Measurements from ENCODE around the gene NPSR1. TPM values are rescaled to one million over a fixed set of nuclear protein-coding genes. Genes with fewer than 3 reads are reported as not detected.

The NPSR1 gene
- total RNA-seq, 1 donor from 2014 or later, result not detected

DNA sequence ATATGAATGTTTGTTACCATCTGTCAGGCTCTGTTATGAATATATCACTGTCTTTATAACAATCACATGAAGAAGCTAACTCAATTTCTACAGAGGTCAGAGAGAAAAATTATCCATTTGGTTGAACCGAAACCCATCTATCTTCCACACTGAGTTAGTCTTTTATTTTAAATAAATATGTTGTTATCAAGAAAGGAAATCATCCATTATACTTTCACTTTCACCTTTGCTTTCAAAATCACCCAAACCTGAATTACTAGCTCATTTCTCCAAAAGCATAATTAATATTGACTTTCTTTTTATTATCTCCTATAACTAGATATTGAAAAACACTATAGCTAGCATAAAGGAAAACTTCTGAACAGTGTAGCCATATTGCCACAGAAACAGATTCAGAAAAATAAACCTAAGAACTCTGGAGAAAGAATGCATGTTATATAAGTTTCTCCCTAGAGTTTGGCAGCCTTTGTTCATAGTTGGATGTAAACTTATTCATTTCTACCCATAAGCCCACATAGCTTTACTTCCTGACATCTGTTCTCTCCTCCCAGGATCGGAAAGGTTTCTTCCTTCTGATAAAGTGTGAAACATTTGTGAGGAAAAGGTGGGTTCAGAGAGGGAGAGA is 66.0 kb downstream of the NPSR1 start:
- no peaks in the 10 kb centered on the region for H3K27me3 ChIP-seq (ENCODE audit: control insufficient read depth, insufficient read depth, low read length)
- no peak for FAIRE-seq
- H3K4me3 ChIP-seq (ENCODE audit: low read depth, low read length), result no peak overlapping the region
- DNase-seq (ENCODE audit: low read depth), result no peak
- TF ChIP-seq, protein P1, sequence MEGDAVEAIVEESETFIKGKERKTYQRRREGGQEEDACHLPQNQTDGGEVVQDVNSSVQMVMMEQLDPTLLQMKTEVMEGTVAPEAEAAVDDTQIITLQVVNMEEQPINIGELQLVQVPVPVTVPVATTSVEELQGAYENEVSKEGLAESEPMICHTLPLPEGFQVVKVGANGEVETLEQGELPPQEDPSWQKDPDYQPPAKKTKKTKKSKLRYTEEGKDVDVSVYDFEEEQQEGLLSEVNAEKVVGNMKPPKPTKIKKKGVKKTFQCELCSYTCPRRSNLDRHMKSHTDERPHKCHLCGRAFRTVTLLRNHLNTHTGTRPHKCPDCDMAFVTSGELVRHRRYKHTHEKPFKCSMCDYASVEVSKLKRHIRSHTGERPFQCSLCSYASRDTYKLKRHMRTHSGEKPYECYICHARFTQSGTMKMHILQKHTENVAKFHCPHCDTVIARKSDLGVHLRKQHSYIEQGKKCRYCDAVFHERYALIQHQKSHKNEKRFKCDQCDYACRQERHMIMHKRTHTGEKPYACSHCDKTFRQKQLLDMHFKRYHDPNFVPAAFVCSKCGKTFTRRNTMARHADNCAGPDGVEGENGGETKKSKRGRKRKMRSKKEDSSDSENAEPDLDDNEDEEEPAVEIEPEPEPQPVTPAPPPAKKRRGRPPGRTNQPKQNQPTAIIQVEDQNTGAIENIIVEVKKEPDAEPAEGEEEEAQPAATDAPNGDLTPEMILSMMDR (IDR thresholded peaks at IDR 0.05; ENCODE audit: insufficient read depth, low read length, severe bottlenecking), result no peak
- no peaks in the 10 kb centered on the region for H3K36me3 ChIP-seq (ENCODE audit: control insufficient read depth, insufficient read depth, low read length)

DNA sequence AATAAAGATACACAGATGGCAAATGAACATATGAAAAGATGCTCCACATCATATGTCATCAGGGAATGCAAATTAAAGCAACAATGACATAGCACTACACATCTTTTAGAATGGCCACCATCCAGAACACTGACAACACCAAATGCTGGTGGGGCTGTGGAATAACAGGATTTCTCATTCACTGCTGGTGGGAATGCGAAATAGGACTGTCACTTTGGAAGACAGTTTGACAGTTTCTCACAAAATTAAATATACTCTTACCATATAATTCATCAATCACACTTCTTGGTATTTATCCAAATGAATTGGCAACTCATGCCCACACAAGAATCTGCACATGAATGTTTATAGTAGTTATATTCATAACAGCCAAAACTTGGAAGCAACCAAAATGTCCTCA is 68.2 kb downstream of the NPSR1 start:
- TF ChIP-seq, protein P1 (IDR thresholded peaks at IDR 0.05; ENCODE audit: insufficient read depth, low read length, severe bottlenecking), result no peak
- no peak for DNase-seq (ENCODE audit: low read depth)
- no peak overlapping the region for H3K4me3 ChIP-seq (ENCODE audit: low read depth, low read length)
- FAIRE-seq, result no peak
- no peaks in the 10 kb centered on the region for H3K36me3 ChIP-seq (ENCODE audit: control insufficient read depth, insufficient read depth, low read length)
- H3K27me3 ChIP-seq (ENCODE audit: control insufficient read depth, insufficient read depth, low read length), result no peaks in the 10 kb centered on the region

DNA sequence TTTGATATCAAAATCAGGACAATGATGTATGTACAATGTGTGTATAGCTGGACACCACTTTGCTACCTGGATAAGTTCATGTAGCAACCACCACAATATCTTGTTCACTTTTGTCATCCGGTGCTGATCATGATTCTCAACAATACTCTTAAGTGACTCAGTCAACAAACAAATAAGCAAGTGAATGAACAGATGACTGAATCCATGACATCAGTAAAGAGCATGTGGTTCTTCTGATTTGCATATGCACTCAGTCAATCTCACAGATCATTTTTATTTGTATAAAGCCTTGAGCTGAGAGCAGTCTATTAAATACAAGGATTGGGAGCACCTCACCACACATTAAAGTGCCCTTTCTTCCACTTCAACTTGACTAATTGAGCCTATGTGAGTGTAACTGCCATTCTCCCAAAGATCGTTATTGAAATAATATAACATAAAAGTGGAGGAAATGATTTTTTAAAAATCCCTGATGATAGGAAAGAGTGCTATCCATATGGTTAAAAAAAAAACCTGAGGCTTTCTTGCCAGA is 69.5 kb downstream of the NPSR1 start:
- peak; percentile 75 for DNase-seq (ENCODE audit: low read depth)
- H3K27me3 ChIP-seq (ENCODE audit: control insufficient read depth, insufficient read depth, low read length), result no peaks in the 10 kb centered on the region
- no peak for FAIRE-seq
- no peak overlapping the region for H3K4me3 ChIP-seq (ENCODE audit: low read depth, low read length)
- TF ChIP-seq, protein P1 (IDR thresholded peaks at IDR 0.05; ENCODE audit: insufficient read depth, low read length, severe bottlenecking), result no peak
- H3K36me3 ChIP-seq (ENCODE audit: control insufficient read depth, insufficient read depth, low read length), result no peaks in the 10 kb centered on the region

DNA sequence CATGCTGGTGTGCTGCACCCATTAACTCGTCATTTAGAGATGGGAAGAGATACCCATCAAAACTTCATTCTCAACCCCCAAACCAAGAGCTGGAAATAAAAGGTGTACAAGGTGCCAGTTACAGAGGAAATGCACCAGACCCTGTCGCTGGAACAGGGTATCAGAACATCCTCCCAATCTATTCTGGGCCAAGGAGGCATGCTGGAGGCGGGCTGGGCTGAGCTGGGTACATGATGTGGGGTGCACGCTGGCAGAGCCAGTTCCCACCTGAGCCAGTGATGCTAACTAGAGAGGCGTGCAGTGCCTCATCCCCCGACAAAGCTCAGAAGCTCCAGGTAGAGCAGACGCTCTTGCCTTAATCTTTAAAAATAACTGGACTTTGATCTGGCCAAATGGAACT is 70.1 kb downstream of the NPSR1 start:
- Histone ChIP-seq H3K4me3 (ENCODE audit: low read depth, low read length) (no peak overlapping the region), H3K36me3 (ENCODE audit: control insufficient read depth, insufficient read depth, low read length) (no peaks in the 10 kb centered on the region), H3K27me3 (ENCODE audit: control insufficient read depth, insufficient read depth, low read length) (no peaks in the 10 kb centered on the region)
- TF ChIP-seq, protein P1 (IDR thresholded peaks at IDR 0.05; ENCODE audit: insufficient read depth, low read length, severe bottlenecking), result no peak
- FAIRE-seq (no peak), DNase-seq (ENCODE audit: low read depth) (no peak)

DNA sequence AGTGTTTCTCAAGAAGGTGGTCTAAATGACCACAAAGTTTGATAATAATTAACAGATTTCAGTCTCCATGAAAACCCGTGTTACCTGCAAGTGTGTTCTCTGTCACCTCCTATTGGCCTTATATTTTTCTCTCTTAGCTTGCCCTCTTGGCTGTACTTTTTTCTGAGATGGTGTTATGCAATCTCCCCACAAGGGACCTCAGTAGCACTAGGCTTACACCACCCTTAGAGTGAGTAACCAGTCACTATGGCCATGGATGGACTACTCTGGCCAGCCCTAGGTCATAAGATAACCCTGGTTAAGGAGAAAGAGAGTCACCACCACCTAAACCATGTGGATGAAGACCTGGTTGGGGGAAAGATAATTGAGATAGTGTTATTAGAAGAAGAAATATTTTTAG is 76.8 kb downstream of the NPSR1 start:
- H3K4me3 ChIP-seq (ENCODE audit: low read depth, low read length), result no peak overlapping the region
- H3K36me3 ChIP-seq (ENCODE audit: control insufficient read depth, insufficient read depth, low read length), result no peaks in the 10 kb centered on the region
- no peaks in the 10 kb centered on the region for H3K27me3 ChIP-seq (ENCODE audit: control insufficient read depth, insufficient read depth, low read length)
- FAIRE-seq (no peak), DNase-seq (ENCODE audit: low read depth) (no peak)
- TF ChIP-seq, protein P1 (IDR thresholded peaks at IDR 0.05; ENCODE audit: insufficient read depth, low read length, severe bottlenecking), result no peak

DNA sequence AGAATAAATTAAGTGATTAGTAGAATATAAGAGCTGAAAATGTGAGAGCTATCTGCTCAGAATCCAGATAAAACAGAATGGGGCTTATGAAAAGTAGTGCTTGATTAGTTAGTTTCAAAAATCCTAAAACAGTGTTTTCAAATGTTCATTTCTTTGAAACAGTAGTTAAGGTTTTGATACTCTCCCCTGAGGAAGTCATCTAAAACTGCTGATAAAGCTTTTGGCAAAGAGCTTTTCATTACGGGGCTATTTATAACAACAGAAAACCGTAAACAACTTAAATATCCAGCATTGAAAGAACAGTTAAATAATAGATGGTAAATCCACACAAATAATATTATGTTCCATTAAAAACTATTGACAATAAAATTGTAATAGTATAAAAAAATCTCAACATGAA is 77.5 kb downstream of the NPSR1 start:
- DNase-seq (ENCODE audit: low read depth) (no peak), FAIRE-seq (no peak)
- Histone ChIP-seq H3K4me3 (ENCODE audit: low read depth, low read length) (no peak overlapping the region), H3K36me3 (ENCODE audit: control insufficient read depth, insufficient read depth, low read length) (no peaks in the 10 kb centered on the region), H3K27me3 (ENCODE audit: control insufficient read depth, insufficient read depth, low read length) (no peaks in the 10 kb centered on the region)
- TF ChIP-seq, protein P1 (IDR thresholded peaks at IDR 0.05; ENCODE audit: insufficient read depth, low read length, severe bottlenecking), result no peak
